Right lobe of liver (tissue), 6 donors: Measurements from ENCODE around the gene COL5A1. TPM values are rescaled to one million over a fixed set of nuclear protein-coding genes. Genes with fewer than 3 reads are reported as not detected.
A peak's percentile ranks its signal among the peaks of the same experiment; 100 is the strongest.

ENCODE experiments used
- ATAC-seq, 4 donors: fragments of 200-7000 bp; cut with Tn5 transposase; one replicate each; pipeline ENCODE4 v1.9.1; 2020; ENCODE audit warnings: mild to moderate bottlenecking in 4 of 4, moderate library complexity in 4 of 4
- DNase-seq, 3 donors: peaks; one replicate each; pipeline ENCODE4 v3.0.0-alpha.2; 2020
- H3K27ac ChIP-seq, 3 donors: fragments of 200-600 bp; one replicate each; pipeline ENCODE4 v1.8.0; 2022
- H3K27me3 ChIP-seq, 2 donors: fragments of 200-600 bp; one replicate each; pipeline ENCODE4 v1.8.0; 2022
- H3K36me3 ChIP-seq, 4 donors: fragments of 200-600 bp; sonication (generic) in 1 of 4; one replicate each; pipeline versions ENCODE4 v1.5.1 to v1.8.0; 2017 to 2022; ENCODE audit warnings: control low read depth in 1 of 4
- H3K4me1 ChIP-seq, 4 donors: fragments of 200-600 bp; sonication (generic) in 1 of 4; one replicate each; pipeline versions ENCODE4 v1.5.1 to v1.8.0; 2017 to 2022; ENCODE audit warnings: control low read depth in 1 of 4
- H3K4me3 ChIP-seq, 3 donors: fragments of 200-600 bp; one replicate each; pipeline ENCODE4 v1.8.0; 2022
- H3K9me3 ChIP-seq, 4 donors: fragments of 200-600 bp; sonication (generic) in 1 of 4; one replicate each; pipeline versions ENCODE4 v1.5.1 to v1.8.0; 2017 to 2022; ENCODE audit warnings: control low read depth in 1 of 4
- CTCF ChIP-seq, 4 donors: fragments of 200-600 bp in 3 of 4; fragments of 450-650 bp in 1 of 4; IDR thresholded peaks; one replicate each; pipeline versions ENCODE4 v1.5.1 to v1.8.0; 2016 to 2022; ENCODE audit warnings: antibody characterized with exemption in 4 of 4, mild to moderate bottlenecking in 2 of 4
- POLR2A ChIP-seq: fragments of 450-650 bp; IDR thresholded peaks from one replicate; pipeline ENCODE4 v1.6.1; 2017; ENCODE audit warnings: antibody characterized with exemption, mild to moderate bottlenecking
- WGBS: methylation state at CpG from one replicate; pipeline ENCODE4 v1.1.6; 2018; ENCODE audit warnings: low coverage, low lambda C conversion rate; ENCODE audit not compliant: insufficient coverage; ENCODE audit errors: missing lambda C conversion rate; 5-methylcytosine and 5-hydroxymethylcytosine counted together
- intact Hi-C, 2 donors: fragments of 100-400 bp; cut with DNase I; formaldehyde crosslinking; loops; one replicate each; pipeline versions ENCODE4 v1.11.2 to v1.14.1; 2022
- total RNA-seq, 6 experiments: library from RNA; depleted of rRNA in 2 of 6; stranded (reverse); fragments of >200 nt in 2 of 6; fragmentation: NEBNext Ultra II Directional in 3 of 6; extraction: Animal tissue kit (Norgen Biotek cat#: 25700) in 3 of 6; gene quantifications; one replicate each; pipeline versions ENCODE4 v1.1.0 to v1.2.4, GENCODE V29; 2016 to 2023
- donor health status: DM: no; HTN: yes; CAD: no.
- donor health status: DM: no; HTN: no; CAD: no.
- donor health status: DM: no; HTN: no; CAD: no.
- donor health status: DM: no; HTN: yes; CAD: no.
- donor health status: DM: no; HTN: yes; CAD: no.

The COL5A1 gene
- total RNA-seq, 6 experiments from 2014 or later = 1.5 to 17.0 (median 7.7) TPM

DNA sequence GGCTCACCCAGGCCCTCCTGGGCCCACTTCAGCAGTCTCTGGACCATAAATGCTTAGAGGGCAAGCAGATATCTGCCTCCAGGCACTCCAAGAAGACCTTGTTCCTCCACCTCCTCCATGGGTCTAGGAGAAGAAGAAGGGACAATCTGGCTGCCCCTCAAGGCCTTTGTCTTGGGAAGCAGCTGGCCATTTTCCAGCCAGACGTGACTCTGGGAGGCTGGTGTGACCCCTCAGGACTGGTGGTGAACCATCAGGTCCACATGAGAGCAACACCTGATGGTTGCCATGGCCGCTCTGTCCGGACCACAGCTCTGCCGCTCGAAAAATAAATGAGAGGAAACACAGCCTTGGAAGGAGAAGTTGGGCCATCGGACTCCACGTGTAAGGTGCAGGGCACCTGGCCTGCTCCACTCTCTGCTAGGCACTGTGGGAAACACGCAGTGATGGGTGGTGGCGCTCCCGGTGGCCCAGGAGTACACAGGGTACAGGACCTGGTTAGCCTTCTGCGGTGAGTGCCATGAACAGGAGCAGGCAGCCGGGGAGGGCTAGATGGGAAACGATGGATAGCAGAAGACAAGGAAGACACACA lies 3.0 kb upstream of the COL5A1 start:
- H3K4me1 ChIP-seq = no peaks in the 10 kb centered on the region
- intact Hi-C loops = no loop called here
- no peaks in the 10 kb centered on the region for H3K9me3 ChIP-seq
- 68% methylated on average over 6 of the region's 13 CpGs for WGBS
- no peak for TF ChIP-seq POLR2A
- no peak overlapping the region for H3K27ac ChIP-seq
- no peaks in the 10 kb centered on the region for H3K36me3 ChIP-seq
- H3K4me3 ChIP-seq = no peak overlapping the region
- H3K27me3 ChIP-seq = no peaks in the 10 kb centered on the region
- ATAC-seq = no peak
- DNase-seq = no peak

- ATAC-seq (no peak), DNase-seq (no peak)
- intact Hi-C loops = no loop called here
- Histone ChIP-seq H3K27ac (no peak overlapping the region), H3K4me1 (no peaks in the 10 kb centered on the region), H3K9me3 (no peaks in the 10 kb centered on the region), H3K4me3 (no peak overlapping the region), H3K36me3 (no peaks in the 10 kb centered on the region), H3K27me3 (no peaks in the 10 kb centered on the region)
- TF ChIP-seq CTCF (IDR thresholded peaks at IDR 0.05) (no peak), POLR2A (no peak)
- 70% methylated on average over 5 of the region's 5 CpGs for WGBS
Observed at GRCh38 chr9:134639994-134640393, 1.6 kb upstream of the COL5A1 start.

- 27% methylated on average over 14 of the region's 14 CpGs for WGBS
- intact Hi-C loops = no loop called here
- H3K27me3 ChIP-seq = no peaks in the 10 kb centered on the region
- no peaks in the 10 kb centered on the region for H3K4me1 ChIP-seq
- TF ChIP-seq POLR2A (no peak), CTCF (IDR thresholded peaks at IDR 0.05) (no peak)
- H3K36me3 ChIP-seq = no peaks in the 10 kb centered on the region
- H3K4me3 ChIP-seq = no peak overlapping the region
- no peaks in the 10 kb centered on the region for H3K9me3 ChIP-seq
- DNase-seq = no peak
- H3K27ac ChIP-seq = no peak overlapping the region
- ATAC-seq = no peak
Observed at GRCh38 chr9:134640506-134641172, 964 bp upstream of the COL5A1 start.

DNA sequence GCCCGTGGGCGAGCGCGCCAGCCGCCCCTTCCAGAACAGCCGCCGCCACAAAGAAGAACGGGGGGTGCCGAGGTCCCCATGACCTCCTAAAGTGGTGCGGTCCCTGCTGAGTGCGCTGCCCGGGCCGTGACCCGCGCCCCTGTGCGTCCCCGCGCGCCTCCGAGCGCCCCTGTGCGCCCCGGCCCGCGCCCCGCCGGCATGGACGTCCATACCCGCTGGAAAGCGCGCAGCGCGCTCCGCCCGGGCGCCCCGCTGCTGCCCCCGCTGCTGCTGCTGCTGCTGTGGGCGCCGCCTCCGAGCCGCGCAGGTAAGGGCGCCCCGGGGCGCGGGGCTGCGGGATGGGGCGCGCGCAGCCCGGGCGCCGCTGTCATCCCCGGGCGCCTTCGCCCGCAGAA lies 384 bp downstream of the COL5A1 start:
- ATAC-seq = no peak
- H3K36me3 ChIP-seq = no peaks in the 10 kb centered on the region
- TF ChIP-seq POLR2A = no peak
- no peak for TF ChIP-seq CTCF (IDR thresholded peaks at IDR 0.05)
- H3K4me3 ChIP-seq = peak overlapping the region; percentile 23 to 46 (median 34)
- H3K27ac ChIP-seq = peak overlapping the region in 2 of 3 donors; percentile 24 to 76
- no peaks in the 10 kb centered on the region for H3K27me3 ChIP-seq
- DNase-seq = no peak
- H3K9me3 ChIP-seq = no peaks in the 10 kb centered on the region
- intact Hi-C loops = no loop called here
- WGBS = 9% methylated on average over 17 of the region's 58 CpGs
- no peaks in the 10 kb centered on the region for H3K4me1 ChIP-seq

- Histone ChIP-seq H3K4me3 (peak overlapping the region; percentile 23 to 46 (median 28)), H3K27me3 (no peaks in the 10 kb centered on the region), H3K36me3 (no peaks in the 10 kb centered on the region), H3K9me3 (no peaks in the 10 kb centered on the region), H3K4me1 (no peaks in the 10 kb centered on the region), H3K27ac (peak overlapping the region in 2 of 3 donors; percentile 24 to 76)
- intact Hi-C loops = no loop called here
- DNase-seq (no peak), ATAC-seq (peak in 2 of 4 donors; percentile 12 to 18)
- TF ChIP-seq POLR2A = no peak
- peak in 1 of 4 donors; percentile 12 for TF ChIP-seq CTCF (IDR thresholded peaks at IDR 0.05)
- WGBS = 2% methylated on average over 11 of the region's 37 CpGs
Observed at GRCh38 chr9:134642385-134643181, 980 bp downstream of the COL5A1 start.
